HFF-Myc (cell line): Measurements from ENCODE around the gene DNM1.

Experiments used
- DNase-seq: peaks from one replicate; pipeline ENCODE4 v3.0.0-alpha.2; 2011; ENCODE audit warnings: low read depth; ENCODE audit errors: extremely low read depth
- H3K4me3 ChIP-seq: replicated peaks from 2 replicates; pipeline ENCODE4 v1.5.1; 2011; ENCODE audit warnings: low read depth, mild to moderate bottlenecking, control low read depth, low read length
- CTCF ChIP-seq: IDR thresholded peaks from 2 replicates; pipeline ENCODE4 v1.5.1; 2012; ENCODE audit warnings: mild to moderate bottlenecking, low read depth, low read length, control low read depth; ENCODE audit errors: missing control alignments

DNM1 gene

DNA sequence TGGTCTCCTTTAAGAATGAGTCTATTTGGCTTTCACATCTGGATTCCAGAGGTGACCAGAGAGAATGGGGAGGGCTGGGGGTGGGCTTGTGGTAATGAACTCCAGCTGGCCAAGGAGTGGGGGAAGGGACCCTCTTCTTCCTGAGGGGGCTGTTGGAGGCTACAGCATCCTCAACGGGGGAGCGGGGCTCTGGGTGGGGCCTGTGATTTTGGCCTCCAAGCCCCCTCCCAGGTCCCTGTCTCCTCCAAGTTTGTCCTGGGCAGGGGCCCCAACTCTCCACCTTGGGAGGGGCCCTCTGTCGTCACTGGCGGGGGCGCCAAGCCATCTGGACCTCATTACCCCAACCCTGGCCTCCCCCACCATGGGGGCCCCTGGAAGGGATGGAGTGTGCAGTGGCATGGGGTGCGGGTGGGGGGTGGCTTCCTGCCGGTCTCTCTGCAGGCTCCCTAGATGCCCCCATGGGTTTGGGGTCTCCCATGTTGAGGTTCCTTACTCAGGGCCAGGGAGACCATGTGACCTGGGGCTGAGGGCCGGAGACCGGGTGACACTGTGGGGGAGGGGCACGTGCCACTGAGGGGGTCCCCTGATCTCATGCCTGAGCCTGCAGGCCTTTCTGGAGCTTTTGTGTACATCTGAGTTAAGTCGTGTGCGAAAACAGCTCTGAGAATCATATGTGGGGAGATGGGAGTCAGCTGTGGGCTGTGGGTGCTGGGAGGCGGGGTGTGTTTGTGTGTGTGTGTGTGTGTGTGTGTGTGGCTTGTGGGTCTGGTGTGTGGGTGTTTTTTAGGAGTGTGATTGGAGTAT, 40.2 kb downstream of the DNM1 start:
- H3K4me3 ChIP-seq: peak overlapping the region; percentile 78
- TF ChIP-seq CTCF: no peak
- no peak for DNase-seq

DNA sequence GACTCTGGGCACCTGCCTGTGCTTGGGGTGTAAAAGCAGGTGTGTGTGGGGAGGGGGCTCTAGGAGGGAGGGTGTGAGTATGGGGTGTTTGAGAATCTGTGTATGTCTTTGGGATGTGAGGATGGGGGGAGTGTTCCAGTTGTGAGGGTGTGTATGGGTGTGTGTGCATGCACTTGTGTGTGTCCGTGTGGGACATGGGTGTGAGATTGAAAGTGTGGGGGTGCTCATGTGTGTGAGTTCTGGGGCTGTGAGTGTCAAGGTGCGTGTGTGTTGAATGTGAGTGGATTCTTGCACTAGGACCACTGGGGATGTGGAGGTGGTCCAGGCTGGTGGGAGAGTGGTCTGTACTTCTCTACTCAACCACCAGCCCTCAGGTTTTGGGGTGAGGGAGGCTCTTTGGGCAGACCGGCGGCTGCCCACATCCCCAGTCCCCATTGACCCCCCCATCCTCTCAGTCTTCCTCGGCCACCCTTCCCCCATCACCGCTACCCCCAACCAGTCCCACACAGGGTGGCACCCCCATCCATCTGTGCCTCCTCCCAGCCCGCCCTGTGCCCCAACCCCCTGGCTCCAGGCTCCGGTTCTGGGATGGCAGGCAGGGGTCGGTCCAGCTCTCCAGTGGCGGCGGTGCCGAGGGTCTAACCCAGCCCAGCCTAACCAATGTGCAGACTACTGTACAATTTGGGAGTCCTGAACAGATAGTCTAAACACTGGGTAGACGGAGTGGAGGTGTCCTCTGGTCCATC, 41.1 kb downstream of the DNM1 start:
- no peak for DNase-seq
- TF ChIP-seq CTCF: no peak
- peak overlapping the region; percentile 78 for H3K4me3 ChIP-seq

DNA sequence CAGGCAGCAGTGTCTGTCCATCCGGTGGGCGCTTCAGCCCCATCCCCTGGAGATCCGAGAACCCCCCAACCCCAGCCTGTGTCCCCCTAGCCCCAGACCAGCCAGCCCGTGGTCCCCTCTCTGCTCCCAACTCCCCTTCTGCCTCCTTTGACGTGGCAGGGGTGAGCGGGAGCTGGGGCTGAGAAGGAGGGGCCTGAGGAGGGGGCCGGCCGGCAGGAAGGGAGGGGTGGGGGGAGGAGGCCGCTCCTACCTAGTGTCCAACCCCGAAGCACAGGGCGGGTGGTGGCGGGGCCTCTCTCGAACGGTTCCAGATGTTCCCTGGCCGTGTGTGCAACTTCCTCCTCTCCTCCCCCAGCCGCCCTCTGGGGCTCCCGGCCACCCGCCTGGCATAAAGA, 41.7 kb downstream of the DNM1 start:
- DNase-seq: peak; percentile 87
- TF ChIP-seq CTCF: no peak
- H3K4me3 ChIP-seq: peak overlapping the region; percentile 78

DNA sequence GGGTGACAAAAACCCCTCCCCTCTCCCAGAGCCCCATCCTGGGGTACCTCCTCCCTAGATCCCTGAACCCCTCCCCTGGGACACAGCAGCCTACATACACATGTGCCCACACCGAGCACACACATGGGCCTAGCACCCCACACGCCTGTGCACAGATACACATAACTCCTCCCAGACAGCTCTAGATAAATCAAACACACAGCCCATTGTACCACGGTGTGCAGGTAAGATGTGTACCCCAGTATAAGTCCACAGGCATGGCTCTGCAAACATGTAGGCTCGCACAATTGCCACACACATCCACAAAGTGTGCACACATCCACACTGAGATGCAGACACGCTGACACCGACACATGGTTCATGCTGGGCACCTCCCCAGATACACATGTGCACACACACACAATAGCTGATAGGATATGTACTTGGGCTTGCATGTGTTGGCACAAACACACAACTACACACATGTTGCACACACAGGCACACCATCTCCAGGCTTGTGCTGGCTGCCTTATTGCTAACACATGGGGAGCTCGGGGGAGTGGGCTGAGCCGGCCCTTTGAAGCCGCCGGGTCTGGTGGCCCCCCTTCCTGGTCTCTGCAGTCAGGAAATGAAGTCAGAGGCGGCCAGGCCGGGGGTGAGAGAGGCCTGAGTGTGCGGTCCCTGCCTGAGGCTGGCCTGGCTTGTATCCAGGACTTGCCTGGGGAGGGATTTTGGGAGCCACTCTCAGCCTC, 42.4 kb downstream of the DNM1 start:
- peak overlapping the region; percentile 17; the same call in 1 of the 2 replicates for H3K4me3 ChIP-seq
- TF ChIP-seq CTCF: no peak
- peak; percentile 86 for DNase-seq

DNA sequence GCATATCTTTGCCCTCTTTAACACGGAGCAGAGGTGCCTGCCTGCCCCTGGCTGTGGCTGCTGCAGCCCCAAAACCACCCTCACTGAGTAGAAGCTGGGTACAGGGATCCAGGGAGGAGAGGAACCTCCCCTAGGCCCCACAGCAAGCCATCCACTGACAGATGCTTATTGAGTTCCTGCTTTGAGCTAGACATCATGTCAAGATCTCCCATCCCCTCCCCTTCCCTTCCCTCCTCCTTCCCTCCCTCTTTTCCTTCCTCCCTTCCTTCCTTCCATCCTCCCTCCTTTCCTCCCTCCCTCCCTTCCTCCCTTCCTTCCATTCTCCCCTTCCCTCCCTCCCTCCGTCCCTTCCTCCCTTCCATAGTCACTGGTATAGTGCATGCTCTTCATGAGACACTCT, 43.3 kb downstream of the DNM1 start:
- no peak for TF ChIP-seq CTCF
- no peak overlapping the region for H3K4me3 ChIP-seq
- DNase-seq: no peak

- no peak for TF ChIP-seq CTCF
Measured at GRCh38 chr9:128247226-128247803, 44.1 kb downstream of the DNM1 start.

More at GRCh38 chr9:128247226-128247803, 44.1 kb downstream of the DNM1 start:
- no peak overlapping the region for H3K4me3 ChIP-seq
- no peak for DNase-seq
